Activated gamma-delta T cell treated with anti-CD3 and anti-CD28 coated beads, Interleukin-2, amount 50 U/mL, for 16 hours (primary cell): Measurements from ENCODE around the gene CACNA1S.

Source experiments
- DNase-seq: peaks from one replicate; pipeline ENCODE4 v3.0.0-alpha.2; 2020; ENCODE audit warnings: low read depth

Gene CACNA1S

GRCh38 chr1:201013031-201013485 is 99.2 kb downstream of the CACNA1S start:
- no peak for DNase-seq

- DNase-seq = no peak
Observed at GRCh38 chr1:201011616-201012015, 100.6 kb downstream of the CACNA1S start.

- no peak for DNase-seq
Observed at GRCh38 chr1:201009962-201010645, 102.1 kb downstream of the CACNA1S start.

- no peak for DNase-seq
Observed at GRCh38 chr1:201008666-201009360, 103.4 kb downstream of the CACNA1S start.

GRCh38 chr1:201007481-201007880 is 104.7 kb downstream of the CACNA1S start:
- no peak for DNase-seq

- no peak for DNase-seq
Observed at GRCh38 chr1:201006450-201006849, 105.8 kb downstream of the CACNA1S start.

GRCh38 chr1:201004732-201005131 is 107.5 kb downstream of the CACNA1S start:
- DNase-seq = no peak

- no peak for DNase-seq
Observed at GRCh38 chr1:201004154-201004553, 108.1 kb downstream of the CACNA1S start.

GRCh38 chr1:201002510-201002909 is 109.7 kb downstream of the CACNA1S start:
- DNase-seq = no peak

- no peak for DNase-seq
Observed at GRCh38 chr1:201001962-201002361, 110.3 kb downstream of the CACNA1S start.

- no peak for DNase-seq
Observed at GRCh38 chr1:201000391-201000790, 111.8 kb downstream of the CACNA1S start.

GRCh38 chr1:200999667-201000066 is 112.6 kb downstream of the CACNA1S start:
- DNase-seq = no peak

GRCh38 chr1:200998323-200998722 is 113.9 kb downstream of the CACNA1S start:
- DNase-seq = no peak

- no peak for DNase-seq
Observed at GRCh38 chr1:200992382-200993048, 119.7 kb downstream of the CACNA1S start.

GRCh38 chr1:200991097-200991614 is 121.1 kb downstream of the CACNA1S start:
- no peak for DNase-seq

- no peak for DNase-seq
Observed at GRCh38 chr1:200990114-200990513, 122.1 kb downstream of the CACNA1S start.
